Activated T-helper 1 cell treated with anti-CD3 and anti-CD28 coated beads, Interleukin-2, amount 50 U/mL, for 16 hours (primary cell): ENCODE data around the gene ADRA2B.
"Not testable (repeated sequence)": the region's sequence is repeated elsewhere in the genome, so short reads cannot be mapped to it uniquely, and the experiment has no call there.

Experiments
- DNase-seq, 2 donors: peaks; one replicate each; pipeline ENCODE4 v3.0.0-alpha.2; 2020; ENCODE audit warnings: low read depth in 1 of 2, low spot score in 1 of 2

Gene ADRA2B

DNA sequence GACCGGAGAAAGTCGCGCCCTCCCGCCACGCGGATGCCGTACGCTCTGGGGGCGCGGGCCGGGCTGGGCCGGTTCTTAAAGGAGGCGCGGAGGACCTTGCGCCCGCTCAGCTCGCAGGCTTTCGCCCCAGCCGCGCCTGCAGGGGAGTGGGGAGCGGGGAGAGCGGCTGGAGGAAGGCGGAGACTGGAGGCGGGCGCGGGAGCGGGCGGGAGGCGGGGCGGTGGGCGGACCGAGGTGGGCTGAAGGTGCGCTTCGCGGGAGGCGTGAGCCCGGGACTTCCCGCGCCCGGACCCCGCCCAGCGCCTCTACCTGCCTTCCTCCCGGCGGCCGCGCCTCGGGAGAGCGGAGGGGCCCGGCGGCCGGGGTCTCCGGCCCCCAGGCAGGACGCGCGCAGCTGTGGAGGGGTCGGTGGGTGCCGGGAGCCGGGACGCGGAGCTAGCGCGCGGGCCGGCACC, at the start of gene ADRA2B:
Gene ADRA2B, minus strand, starts transcription at position 148 of the 455 bp plus-strand sequence. CDS start 422 bp downstream, outside the sequence.
- DNase-seq: peak; percentile 59 to 61

DNA sequence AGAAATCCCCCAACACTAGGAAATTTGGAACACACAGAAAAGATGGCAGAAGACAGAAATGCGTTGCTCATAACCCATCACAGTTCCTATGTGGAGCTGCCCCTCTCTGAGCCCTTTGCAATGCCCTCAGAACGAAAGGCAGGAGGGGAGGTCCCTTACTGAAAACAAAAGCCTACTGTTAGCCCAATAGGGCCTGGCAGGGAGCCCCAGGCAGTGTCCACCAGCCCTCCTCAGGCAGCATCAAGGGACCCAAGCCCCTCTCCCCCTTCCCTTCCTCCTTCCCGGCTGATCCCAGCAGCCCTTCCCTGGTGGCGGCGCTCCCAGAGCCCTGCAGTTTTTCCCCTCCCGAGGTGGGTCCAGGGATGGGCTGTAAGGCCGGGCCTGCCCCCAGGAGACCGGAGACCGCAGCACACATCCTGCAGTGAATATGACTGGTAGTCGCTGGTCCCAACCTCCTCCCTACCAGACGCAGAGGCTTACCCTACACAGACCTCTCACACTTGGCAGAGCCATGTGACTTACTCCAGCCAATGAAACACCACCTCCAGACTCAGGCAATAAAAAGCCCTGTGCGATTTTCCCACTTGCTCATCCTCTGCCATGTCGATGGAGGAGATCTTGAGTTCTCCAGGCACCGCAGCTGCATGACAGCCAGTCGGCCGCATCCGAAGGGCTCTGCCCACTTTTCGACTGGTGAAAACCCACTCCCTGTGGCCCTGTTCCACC, 48.3 kb upstream of the ADRA2B start:
- DNase-seq: peak in 1 of 2 donors; percentile 43

DNA sequence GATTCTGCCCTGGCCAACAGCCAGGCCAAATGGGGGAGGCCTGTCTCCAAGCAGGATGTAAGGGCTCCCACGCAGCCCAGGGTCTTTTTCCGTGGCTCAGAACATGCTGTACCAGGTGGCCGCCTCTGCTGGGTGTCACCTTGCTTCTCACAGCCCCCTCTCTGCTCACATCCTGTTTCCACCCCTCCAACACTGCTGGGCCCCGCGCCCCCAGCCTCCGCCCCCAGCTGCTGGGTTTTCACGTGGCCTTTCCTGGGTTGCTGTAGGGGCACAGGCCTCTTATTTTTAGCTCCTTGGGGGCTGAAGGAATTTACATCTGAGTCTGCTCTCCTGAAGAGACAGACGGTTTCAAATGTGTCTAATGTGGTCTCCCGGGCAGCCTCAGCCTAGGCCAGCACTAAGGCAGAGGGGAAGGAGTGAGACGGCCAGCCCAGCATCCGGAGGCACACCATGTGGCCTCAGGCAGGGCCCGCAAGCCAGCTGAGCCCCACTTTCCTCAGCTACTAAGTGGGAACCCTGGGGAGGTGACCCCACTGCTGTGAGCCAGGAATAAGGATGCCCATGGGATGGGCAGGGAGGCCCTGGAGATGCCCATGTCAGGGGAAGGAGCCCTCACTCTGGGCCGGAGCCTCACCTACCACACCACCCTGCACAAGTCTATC, 47.5 kb upstream of the ADRA2B start:
- DNase-seq: peak in 1 of 2 donors; percentile 68

DNA sequence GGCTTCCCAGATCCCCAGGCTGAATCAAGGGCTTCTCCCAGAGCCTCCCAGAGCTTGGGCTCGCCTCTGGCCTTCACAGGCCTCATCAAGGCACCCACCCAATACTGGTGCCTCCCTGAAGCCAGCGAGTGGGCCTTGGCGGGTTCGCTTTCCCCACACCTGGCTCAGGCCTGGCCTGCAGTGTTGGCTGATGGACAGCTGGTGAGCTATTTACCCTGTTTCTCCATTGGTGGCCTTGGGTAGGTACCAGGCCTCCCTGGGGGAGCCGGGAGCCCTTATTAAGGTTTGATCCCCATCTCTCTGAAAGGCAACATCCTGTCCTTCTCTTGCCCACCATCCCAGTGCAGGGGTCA, 47.0 kb upstream of the ADRA2B start:
- DNase-seq: no peak

DNA sequence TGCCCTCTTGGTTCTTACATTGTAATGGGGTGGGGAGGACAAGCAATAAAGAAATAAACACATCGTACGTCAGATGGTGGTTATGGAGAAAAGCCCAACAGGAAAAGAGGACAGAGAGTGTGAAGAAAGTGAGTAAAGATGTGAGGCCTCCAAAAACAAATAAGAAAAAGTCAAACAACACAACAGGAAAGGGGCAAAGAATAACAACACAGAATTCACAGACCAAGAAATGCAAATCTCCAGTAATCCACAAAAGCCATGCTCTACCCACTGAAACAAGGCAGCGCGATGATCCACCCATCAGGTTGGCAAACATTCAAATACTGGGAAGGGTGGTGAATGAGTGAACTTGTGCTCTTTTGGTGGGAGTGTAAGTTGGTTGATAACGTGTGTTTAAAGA, 45.5 kb upstream of the ADRA2B start:
- no peak for DNase-seq

DNA sequence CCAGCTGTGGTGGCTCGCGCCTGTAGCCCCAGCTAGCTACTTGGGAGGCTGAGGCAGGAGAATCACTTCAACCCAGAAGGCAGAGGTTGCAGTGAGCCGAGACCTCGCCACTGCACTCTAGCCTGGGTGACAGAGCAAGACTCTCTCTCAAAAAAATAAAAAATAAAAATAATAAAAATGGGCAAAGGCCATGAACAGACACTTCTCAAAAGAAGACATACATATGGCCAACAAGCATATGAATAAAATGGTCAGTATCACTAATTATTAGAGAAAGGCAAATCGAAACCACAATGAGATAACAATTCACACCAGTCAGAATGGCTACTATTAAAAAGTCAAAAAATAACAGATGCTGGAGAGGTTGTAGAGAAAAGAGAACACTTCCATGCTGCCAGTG, 44.0 kb upstream of the ADRA2B start:
- not testable (repeated sequence) for DNase-seq

DNA sequence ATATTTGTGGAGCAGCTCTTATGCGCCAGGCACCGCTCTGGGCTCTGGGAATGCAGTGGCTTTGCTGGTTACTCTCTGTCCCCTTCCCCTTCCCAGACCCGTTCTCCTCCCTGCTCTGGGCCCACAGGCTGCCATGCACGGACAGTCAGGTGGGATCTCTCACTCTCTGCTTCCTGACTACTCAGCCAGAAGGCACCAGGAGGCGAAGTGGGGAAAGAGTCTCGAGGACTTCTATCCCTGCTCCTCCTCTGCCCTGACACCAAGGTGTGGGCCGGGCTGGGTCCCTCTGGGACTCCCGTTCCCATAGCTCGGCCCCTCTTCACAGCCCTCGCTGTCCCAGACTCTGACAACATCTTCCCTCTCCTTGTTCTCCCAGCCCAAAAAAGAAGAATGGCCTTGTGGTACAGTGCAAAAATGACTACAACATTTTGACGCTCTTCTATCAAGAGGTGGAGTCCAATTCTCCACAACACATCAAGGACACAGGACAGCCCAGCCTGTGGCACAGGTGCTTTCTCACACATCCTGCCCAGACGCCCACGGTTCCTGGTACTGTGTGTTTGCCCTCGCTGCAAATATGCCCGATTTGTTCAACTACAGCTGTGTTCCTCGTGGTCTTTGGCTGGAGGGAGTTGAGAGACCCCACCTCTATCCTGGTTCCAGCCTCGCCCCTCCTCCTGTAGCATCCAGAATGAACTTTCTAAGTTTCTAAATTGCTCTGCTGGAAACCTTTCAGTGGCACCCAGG, 42.9 kb upstream of the ADRA2B start:
- DNase-seq: no peak

DNA sequence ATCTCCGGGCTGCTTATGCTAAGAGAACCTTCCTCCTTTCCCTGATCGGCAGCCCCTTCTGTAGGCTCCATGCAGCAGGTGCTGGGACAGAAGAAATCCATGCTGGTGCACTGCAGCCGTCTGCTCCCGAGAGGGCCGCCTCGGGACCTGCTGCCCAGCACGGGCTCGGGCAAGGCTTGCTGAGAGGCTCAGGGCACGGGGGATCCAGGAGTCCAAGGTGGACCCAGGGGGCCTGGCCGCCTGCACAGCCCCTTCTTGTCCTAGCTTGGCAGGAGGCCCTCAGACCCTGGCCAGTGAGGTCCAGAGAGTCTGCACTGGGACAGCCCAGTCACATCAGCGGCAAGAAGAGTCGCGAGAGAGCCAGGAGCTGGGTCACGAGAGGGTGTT, 42.2 kb upstream of the ADRA2B start:
- DNase-seq: no peak

DNA sequence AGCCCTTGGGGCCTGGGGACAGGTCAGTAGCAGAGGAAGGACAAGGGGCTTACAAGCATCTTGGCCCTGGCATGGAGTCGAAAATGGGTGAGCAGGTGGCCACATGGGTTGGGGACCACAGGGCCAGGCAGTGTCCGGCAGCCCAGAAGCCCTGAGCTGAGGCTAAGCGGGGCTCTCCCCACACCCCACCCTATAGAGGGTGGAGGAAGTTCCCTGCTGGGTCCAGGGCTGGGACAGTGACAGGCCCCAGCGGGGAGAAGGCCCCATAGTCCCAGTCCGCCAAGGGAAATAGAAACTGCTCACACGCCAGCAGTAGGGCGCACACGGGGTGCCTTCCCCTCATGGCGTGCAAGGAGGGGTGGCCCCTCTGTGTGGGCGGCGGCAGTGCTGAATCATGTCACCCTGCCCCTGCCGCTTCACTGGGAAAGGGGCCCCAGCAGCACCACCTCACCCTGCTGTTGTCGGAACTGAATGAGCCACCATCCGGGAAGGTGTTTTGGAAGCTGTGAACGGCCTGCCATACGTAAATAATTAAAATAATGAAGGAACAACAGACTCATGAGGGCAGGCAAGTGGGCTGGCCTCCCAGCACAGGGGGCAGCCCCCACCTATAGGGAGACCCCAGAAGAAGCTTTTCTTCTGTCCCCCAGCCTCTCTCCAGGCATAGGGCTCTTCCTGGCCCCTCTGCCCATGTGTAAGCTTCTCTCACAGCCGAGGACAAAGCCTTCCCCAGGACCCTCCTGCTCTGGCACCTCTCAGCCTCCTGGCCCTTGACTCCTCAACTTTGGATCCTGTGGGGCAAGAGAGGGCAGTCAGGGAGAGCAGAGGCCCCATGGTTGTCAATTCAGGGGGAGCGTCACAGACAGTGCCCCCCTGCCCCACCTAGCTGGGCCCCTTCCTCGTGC, 41.5 kb upstream of the ADRA2B start:
- peak; percentile 49 to 84 for DNase-seq

DNA sequence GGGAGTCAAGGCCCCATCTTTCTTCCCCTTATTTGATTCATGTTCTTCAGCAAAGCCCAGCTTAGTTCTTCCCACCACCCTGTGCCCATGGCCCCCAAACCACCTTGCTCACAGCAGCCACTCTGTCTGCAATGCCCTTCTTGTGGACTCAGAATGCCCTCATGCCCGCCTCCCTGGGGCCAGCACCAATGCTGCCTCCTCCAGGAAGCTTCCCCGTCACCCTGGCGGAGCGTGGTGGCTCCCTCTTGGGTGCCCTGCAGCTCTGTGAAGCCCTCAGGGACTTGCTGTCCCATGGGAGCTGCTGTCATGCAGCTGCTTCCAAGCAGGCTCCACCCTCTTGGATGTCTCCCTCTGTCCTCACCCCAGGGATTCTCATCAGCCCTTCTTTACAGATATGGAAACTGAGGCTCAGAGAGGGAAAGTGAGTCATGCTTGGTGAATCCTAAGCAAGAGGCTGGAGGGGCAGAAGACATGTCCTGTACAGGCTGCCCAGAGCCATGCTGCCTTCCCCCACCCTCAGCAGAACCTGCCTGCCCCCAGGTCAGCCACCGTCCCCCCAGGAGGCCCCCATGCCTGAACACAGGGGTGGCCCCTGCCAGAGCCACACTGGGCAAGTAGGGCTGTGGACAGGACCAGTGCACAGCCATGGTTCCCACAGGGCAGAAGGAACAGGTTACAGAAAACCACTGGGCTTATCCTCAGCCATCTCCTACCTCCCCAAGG, 40.7 kb upstream of the ADRA2B start:
- DNase-seq: no peak

DNA sequence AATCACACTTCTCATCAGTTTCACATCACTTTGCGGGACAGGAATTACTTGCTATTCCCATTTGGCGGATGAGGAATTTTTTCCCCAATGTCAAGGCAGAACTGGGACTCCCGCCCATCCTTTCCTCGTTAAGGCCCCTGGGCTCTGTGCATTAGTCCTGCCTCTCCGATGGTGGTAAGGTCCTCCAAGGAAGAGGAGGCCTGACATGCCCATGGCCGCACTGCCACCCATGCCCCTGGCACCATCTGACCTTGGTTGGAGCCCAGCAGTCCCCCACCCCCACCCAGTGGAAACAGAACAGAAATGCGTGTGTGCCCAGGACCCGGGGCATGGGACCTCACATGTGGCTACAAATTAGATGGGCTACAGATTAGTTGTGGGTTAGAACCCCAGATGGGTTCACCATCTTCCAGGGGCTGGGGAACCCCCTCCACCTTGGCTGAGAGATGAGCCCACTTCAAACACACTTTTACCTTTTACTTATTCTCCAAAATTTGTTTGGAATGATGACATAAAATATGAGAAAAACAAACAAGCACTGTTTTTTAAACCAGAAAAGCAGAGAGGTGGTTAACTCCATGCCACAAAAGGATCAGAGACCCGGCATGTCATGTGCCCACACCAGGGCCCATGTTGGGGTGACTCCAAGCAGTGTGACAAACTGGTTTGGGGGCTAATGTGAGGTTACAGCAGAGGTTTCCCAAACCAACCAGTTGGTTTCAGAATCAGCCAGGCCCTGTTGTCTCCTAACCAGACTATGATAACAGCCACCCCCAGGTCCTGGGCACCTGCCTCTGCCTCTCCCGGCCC, 39.8 kb upstream of the ADRA2B start:
- DNase-seq: no peak

DNA sequence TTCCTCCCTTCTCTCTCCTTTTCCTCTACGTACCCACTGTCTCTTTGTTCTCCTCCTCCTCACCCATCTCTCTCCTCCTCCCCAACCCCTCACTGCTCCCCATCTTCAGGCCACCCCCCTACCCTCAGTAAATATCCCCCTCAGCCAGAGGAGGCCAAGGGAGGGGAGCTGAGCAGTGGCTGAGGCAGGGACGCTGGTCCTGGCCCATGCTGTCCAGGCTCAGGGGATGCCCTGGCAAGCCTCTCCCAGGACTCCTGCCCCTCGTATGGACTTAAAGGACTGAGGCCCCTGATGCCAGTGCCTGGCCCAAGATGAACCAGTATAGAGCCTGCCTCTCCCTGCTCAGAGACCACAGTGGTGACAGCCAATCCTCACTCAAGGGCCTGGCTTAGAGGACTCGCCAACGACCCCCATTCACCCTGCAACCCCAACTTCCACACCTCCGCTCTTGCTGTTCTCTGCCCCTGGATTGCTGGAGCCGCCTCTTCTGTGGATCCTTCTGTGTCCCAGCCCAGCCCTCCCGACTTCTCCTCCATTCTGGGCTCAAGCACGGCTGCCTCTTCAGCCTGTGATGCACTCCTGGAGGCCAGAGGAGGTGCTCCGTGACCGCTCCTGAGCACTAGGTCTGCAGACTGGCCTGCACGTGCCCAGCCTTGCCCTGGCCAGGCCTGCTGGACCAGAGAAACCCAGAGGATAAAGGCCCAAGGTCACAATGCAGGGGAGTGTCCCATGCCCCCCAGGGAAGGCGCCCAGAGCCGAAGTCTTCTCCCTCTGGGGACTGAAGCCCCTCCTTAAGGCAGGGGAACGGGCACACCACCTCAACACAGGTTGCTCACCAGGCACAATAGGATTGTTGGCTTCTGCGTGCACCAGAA, 38.4 kb upstream of the ADRA2B start:
- no peak for DNase-seq

DNA sequence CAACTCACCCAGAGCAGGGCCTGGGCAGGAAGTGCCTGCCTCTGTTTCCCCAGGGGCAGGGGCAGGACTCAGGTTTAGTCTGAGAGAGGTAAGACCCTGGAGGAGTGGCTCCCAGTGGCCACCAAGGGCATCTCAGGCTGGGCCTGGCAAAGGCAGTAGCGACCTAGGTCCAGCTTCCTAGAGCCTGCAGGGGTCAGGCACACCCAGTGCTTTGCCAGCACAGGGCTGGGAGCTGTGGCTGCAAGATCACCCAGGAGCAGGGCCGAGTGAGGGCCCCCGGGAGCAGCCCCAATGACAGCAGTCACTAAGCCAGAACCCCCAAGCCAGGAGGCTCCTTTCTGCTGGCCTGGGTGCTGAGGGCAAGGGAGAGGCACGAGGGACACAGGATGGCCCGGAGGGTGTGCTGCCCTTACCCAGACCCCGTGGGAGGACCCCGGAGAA, 37.6 kb upstream of the ADRA2B start:
- no peak for DNase-seq

DNA sequence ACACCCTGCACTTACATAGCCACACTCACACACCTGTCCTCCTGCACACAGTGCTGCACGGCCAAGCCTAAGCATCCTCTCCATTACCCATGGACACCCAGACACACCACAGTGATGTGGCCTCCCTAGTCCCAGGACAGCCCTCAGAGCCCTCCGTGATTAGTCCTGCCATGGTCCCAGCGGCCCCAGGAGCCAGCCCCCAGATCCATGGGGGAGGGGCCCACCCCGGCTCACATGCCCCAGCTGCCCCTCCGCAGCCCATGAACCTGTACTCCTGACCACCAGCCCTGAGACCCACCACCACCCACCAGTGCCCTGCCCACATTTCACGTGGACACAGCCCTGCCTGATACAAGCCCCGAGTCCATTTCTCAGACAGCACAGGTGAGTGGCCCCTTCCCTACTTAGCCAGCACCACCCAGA, 36.9 kb upstream of the ADRA2B start:
- no peak for DNase-seq

DNA sequence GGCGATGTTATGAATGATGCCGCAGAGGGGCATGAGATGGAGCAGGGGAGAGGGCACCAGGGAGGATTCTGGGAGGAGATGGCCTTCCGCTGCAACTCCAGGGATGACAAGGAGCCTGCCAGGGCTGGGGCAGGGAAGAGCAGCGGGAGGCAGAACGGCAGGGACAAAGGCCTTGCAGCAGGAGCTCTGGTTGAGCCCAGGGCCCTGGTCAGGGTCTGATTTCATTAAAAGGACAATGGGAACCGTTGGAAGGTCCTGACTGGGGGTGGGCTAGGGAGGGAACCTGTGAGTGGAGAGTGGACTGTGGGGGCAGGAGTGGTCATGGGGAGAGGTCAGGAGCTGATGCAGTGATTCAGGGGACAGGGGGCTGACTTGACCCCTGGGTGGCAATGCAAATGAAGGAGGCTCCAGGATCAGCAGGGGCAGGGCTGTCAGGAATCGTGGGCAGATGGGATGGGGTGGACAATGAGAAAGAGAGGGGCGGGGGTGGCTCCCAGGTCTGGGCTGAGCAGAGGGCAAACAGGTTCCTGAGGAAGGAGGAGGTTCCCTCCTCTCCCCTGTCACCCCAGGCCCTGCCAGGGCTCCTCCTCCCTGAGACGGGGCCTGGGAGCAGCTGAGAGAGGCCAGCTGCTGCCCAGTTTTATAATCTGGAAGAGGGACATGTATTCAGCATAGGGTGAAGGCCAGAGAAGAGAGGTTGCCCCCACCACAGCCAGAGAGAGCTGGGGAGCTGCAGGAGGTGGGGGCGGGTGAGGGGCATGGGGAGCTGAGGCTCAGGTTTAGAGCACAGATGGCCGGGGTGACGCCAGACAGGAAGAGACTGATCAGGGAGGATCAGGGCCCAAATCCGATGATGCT, 36.2 kb upstream of the ADRA2B start:
- no peak for DNase-seq

DNA sequence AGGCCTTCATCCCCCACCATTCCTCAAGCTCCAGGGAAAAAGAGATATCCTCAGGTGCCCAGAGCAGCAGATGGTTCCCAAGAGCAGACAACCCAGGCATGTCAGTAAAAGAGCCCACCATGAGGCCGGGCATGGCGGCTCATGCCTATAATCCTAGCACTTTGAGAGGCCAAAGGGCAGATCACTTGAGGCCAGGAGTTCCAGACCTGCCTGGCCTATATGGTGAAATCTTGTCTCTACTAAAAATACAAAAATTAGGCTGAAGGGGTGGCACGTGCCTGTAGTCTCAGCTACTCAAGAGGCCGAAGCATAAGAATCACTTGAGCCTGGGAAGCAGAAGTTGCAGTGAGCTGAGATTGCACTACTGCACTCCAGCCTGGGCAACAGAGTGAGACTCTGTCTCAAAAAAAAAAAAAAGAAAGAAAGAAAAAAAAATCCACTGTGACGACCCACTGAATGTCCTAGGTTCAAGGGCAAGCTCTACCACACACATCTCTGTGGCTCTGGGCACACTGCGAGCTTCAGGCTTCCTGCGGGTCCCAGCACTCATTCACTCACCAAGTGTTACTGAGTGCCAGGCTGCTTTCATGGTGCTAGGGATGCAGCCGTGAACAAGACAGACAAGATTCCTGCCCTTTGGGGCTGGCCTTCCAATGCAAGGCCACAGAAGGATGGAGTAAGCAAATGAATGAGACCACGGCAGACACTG, 35.4 kb upstream of the ADRA2B start:
- no peak for DNase-seq
